Measurements from ENCODE around the gene NEDD4L.

The NEDD4L gene

GRCh38 chr18:58043491-58044369 lies at the start of gene NEDD4L:
NEDD4L (plus strand) TSS chr18:58044226; CDS start chr18:58044661, 435 bp downstream.
- DNase-seq: peak; percentile 85 to 91

DNA sequence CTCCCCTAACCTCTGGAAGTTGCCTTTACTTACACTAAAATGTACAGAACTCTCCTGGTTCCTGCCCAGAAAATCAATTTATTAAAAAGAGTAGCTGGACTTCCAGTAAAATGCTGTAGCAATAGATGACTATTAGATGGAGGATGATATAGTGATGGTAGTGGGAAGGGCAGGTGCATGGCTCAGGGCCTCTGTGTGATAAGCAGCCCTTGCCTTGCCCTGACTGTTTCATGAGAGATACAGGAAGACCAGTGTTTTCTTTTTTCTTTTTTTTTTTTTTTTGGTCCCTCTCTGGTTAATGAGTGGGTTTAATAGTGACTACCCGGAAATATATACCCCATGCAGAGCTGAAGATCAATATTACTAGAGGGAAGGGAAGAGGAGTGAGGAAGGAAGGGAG lies 48.7 kb upstream of the NEDD4L start:
- DNase-seq: no peak

DNA sequence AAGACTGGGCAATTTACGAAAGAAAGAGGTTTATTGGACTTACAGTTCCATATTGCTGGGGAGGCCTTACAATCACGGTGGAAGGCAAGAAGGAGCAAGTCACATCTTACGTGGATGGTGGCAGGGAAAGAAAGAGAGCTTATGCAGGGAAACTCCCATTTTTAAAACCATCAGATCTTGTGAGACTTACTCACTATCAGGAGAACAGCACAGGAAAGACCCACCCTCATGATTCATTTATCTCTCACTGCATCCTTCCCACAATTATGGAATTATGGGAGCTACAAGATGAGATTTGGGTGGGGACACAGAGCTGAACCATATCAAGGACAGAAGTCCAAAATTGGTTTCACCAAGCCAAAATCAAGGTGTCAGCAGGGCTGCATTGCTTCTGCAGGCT lies 47.1 kb upstream of the NEDD4L start:
- peak in 1 of 2 donors; percentile 1 for DNase-seq

- DNase-seq: no peak
These were observed 46.2 kb upstream of the NEDD4L start for GRCh38 chr18:57997820-57998219.

- no peak for DNase-seq
These were observed 45.6 kb upstream of the NEDD4L start for GRCh38 chr18:57998461-57998860.

DNA sequence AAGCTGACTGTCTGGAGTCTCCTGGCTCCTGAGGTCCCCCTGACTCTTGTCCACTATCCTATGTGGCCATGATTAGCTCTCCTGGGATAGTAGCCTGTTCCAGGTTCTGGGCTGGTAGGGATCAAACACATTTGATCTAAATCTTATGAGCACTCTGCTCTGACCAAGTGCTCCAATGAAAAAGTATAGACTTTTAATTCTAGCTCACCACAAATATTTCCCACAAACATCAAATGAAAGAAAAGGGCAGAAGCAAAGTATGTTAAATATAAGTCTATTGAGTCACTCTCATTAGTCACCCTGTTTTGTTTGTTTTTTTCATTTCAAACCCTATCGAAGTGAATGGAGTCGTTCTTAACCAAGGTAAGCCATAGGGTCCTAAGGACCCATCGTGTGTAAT lies 39.7 kb upstream of the NEDD4L start:
- no peak for DNase-seq

- DNase-seq: no peak
These were observed 39.0 kb upstream of the NEDD4L start for GRCh38 chr18:58005011-58005410.

GRCh38 chr18:58005885-58006523 lies 38.0 kb upstream of the NEDD4L start:
- DNase-seq: no peak

GRCh38 chr18:58009166-58009565 lies 34.9 kb upstream of the NEDD4L start:
- no peak for DNase-seq

DNA sequence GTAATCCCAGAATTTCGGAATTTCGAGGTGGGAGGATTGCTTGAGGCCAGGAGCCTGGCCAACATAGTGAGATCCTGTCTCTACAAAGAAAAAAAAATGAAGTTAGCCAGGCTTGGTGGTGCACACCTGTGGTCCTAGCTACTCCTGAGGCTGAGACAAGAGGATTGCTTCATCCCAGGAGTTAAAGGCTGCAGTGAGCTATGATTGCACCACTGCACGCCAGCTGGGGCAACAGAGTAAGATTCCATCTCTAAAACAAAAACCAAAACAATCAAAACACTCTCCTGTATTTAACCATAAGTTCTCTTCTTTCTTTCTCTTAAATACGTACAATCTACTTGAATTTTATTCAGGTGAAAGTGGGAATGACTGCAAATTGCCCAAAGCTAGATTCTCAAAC lies 33.8 kb upstream of the NEDD4L start:
- DNase-seq: no peak

DNA sequence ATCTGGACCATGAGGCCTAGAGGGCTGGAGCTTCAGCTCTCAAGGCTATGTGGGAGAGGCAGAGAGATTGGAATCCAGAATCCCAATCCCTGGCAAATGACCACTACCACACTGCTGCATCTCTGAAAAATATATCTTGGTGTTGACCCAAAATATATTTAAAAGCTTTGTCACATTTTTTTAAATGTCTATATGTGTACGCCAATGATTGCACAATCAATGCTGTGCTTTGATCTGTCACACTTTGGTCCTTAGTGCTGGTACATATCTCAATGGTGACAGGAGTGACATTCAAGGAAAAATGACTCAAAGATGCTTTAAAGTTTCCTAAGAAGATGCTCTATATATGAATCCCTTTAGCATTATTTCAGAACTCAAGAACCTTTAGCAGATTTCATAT lies 31.7 kb upstream of the NEDD4L start:
- DNase-seq: no peak

- DNase-seq: no peak
These were observed 30.5 kb upstream of the NEDD4L start for GRCh38 chr18:58013241-58014211.

GRCh38 chr18:58015065-58015780 lies 28.8 kb upstream of the NEDD4L start:
- DNase-seq: peak; percentile 11 to 25

DNA sequence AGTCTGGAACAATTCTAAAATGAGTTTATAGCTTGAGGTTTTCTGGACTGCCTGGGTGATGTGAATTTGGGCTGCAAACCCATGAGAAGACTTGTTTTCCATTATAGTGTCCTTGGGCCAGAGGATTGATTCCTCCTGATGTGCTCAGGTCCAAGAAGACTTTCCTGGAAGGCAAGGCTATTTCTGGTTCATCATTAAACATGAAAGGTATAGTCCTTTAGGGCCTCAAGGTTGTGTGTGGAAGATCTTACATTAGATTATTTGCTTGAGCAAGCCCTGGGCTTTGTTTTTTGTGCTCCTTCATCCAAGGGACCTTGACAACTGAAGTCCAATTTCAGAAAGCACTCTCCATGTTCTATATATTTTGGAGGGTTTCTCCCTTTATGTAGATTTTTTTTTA lies 26.8 kb upstream of the NEDD4L start:
- no peak for DNase-seq

GRCh38 chr18:58020567-58021107 lies 23.4 kb upstream of the NEDD4L start:
- DNase-seq: no peak

DNA sequence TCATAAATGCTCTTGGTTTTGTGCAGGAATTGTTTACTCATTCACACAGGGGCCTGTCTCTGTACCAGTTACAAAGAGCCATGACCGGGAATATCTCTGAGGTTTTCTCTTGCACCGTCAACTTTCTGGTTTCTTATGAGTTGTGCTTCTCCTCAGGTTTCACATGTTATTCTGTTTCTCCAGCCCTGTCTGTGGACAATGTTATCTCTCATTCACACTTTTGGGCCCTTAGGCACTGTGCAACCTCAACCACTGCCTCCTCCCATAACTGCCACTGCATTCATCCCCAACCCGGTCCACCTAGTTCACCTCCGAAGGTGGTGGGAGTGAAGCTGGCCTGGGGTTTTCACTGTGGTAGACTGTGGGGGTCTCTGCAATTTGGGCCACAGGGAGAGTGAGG lies 22.5 kb upstream of the NEDD4L start:
- DNase-seq: no peak

DNA sequence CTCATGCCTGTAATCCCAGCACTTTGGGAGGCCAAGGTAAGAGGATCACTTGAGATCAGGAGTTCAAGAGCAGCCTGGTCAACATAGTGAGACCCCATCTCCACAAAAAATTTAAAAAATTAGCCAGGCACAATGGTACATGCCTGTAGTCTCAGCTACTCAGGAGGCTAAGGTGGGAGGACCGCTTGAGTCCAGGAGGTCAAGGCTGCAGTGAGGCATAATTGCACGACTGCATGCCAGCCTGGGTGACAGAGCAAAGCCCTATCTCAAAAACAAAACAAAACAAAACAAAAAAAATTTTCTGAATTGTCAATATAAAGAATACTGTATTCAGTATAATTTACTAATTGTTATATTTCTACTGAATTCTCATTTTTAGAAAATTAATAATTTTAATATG lies 20.9 kb upstream of the NEDD4L start:
- DNase-seq: no peak

DNA sequence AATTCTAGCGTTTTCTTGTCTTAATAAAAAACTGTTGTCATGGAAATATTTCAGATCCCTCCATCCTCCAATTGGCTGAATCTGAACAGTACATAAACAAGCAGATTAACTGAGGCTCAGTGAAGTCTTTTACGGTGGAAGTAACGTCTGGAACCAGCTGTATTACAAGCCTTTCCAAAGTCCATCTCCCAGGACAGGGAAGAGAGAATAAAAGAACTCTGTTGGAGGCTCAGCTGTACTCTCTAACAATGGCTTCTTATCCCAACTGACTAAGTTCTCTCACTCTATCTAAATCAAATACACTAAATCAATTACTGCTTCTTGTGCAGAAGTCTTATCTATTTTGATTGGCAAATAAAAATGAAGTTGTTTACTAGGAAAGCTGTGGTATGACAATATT lies 19.9 kb upstream of the NEDD4L start:
- no peak for DNase-seq

- DNase-seq: no peak
These were observed 18.8 kb upstream of the NEDD4L start for GRCh38 chr18:58025205-58025604.

DNA sequence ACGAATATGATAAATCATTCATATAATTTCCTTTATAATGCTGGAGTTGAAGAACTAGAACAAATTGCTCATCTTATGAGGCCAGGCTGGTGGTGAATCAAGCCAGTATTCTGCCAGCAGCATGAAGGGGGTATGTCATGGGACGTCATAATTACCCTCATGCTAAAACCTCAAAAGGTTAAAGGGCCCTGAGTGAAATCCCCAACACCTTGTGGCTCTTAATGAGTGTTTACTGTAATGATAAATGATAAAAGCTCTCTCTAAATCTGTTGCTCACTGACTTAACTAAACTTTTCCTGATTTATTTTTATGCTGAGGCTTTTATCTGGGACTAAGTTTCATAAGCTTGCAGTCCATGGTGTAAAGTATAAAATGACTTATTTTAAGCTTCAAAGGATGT lies 18.3 kb upstream of the NEDD4L start:
- DNase-seq: no peak

DNA sequence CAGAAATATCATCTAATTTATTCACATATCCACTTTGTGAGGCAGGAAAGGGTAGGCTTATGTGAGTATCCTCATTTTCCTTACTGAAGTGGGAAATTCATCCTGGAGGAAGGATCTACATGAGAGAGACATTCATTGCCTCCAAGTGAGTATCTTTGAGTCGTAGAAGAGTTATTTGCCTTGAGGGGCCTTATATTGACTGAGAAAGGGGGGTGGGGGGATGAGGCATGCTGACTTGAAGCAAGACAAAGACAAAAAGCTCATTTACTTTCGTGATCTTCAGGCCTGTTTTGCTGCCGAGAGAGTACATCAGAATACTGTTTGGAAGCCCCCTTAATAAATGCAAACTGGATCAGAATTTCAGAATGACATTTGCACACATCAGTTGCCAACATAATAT lies 17.6 kb upstream of the NEDD4L start:
- no peak for DNase-seq

DNA sequence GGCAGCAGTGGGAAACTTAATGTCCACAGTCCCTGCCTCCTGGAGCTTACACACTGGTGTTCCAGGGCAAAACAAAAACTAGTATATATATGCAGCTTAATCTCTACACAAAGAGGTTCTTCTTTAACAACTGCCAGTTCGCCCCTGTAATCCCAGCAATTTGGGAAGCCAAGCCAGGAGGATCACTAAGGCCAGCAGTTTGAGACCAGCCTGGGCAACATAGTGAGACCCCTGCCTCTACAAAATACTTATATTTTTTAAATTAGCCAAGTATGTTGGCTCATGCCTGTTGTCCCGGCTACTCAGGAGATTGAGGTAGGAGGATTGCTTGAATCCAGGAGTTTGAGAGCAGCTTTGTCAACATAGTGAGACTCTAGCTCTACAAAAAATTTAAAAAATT lies 17.2 kb upstream of the NEDD4L start:
- no peak for DNase-seq
